Measurements from ENCODE around the gene ZSCAN2.

- TF ChIP-seq CTCF (IDR thresholded peaks at IDR 0.05) (no peak), POLR2A (IDR thresholded peaks at IDR 0.05) (no peak)
Observed at GRCh38 chr15:84671211-84671610, 70.4 kb downstream of the ZSCAN2 start.
